B cell (primary cell): ENCODE results near the gene BTNL2. TPM values are rescaled to one million over a fixed set of nuclear protein-coding genes. Genes with fewer than 3 reads are reported as not detected.

ENCODE experiments used
- ATAC-seq: fragments of 200-7000 bp; cut with Tn5 transposase; one replicate; pipeline ENCODE4 v1.10.0; 2021; ENCODE audit warnings: low read depth, mild to moderate bottlenecking, moderate number of reproducible peaks, moderate library complexity
- CTCF ChIA-PET: fragments of 350-600 bp; sonication (Branson Sonifier 250); formaldehyde crosslinking; loops from one replicate; lab custom pipeline; 2021; ENCODE audit warnings: antibody characterized with exemption, inconsistent platforms; lab: Charles Lee
- POLR2A ChIA-PET: fragments of 350-600 bp; sonication (Branson Sonifier 250); formaldehyde crosslinking; loops from one replicate; lab custom pipeline; 2021; ENCODE audit warnings: antibody characterized with exemption; lab: Charles Lee
- DNase-seq: peaks from one replicate; pipeline ENCODE4 v3.0.0; 2013
- H2AFZ ChIP-seq: 2 replicates; pipeline ENCODE4 v1.6.1; 2012; ENCODE audit warnings: mild to moderate bottlenecking, low read depth, low read length; ENCODE audit not compliant: insufficient read depth, poor library complexity, severe bottlenecking
- H3K27ac ChIP-seq, 2 donors: 1 replicate in 1 of 2; 2 replicates in 1 of 2; pipeline ENCODE4 v1.5.1; 2012 to 2013; ENCODE audit warnings: low read length in 2 of 2, mild to moderate bottlenecking in 2 of 2, moderate library complexity in 1 of 2
- H3K27me3 ChIP-seq, 4 experiments: fragments of 200-600 bp in 1 of 4; sonication (generic) in 1 of 4; replicated peaks in 1 of 4; 1 replicate in 2 of 4; 2 replicates in 2 of 4; pipeline versions ENCODE4 v1.6.1 to v1.7.0; 2013 to 2016; ENCODE audit warnings: low read length in 3 of 4, mild to moderate bottlenecking in 2 of 4, mixed read lengths in 1 of 4, moderate library complexity in 1 of 4; ENCODE audit not compliant: insufficient read depth in 4 of 4, control insufficient read depth in 3 of 4; ENCODE audit errors: control extremely low read depth in 1 of 4
- H3K36me3 ChIP-seq, 2 experiments: replicated peaks in 1 of 2; 1 replicate in 1 of 2; 2 replicates in 1 of 2; pipeline versions ENCODE4 v1.6.1 to v1.7.1; 2013; ENCODE audit warnings: low read length in 1 of 2; ENCODE audit not compliant: insufficient read depth in 2 of 2, control insufficient read depth in 1 of 2; ENCODE audit errors: control extremely low read depth in 1 of 2, extremely low read depth in 1 of 2
- H3K4me1 ChIP-seq, 2 donors: fragments of 200-600 bp in 1 of 2; sonication (generic) in 1 of 2; 1 replicate in 1 of 2; 2 replicates in 1 of 2; pipeline versions ENCODE4 v1.5.1 to v1.6.1; 2013 to 2017; ENCODE audit warnings: low read length in 2 of 2; ENCODE audit not compliant: control insufficient read depth in 2 of 2, insufficient read depth in 2 of 2
- H3K4me2 ChIP-seq: replicated peaks from 2 replicates; pipeline ENCODE3; 2012; ENCODE audit warnings: mild to moderate bottlenecking, low read depth, low read length; ENCODE audit not compliant: poor library complexity, severe bottlenecking
- H3K4me3 ChIP-seq, 5 experiments: fragments of 200-600 bp in 1 of 5; sonication (generic) in 1 of 5; 1 replicate in 3 of 5; 2 replicates in 2 of 5; pipeline versions ENCODE4 v1.5.1 to v1.7.0; 2011 to 2016; ENCODE audit warnings: low read length in 4 of 5, mild to moderate bottlenecking in 4 of 5, low read depth in 2 of 5, control low read depth in 1 of 5, moderate library complexity in 1 of 5; ENCODE audit not compliant: insufficient read depth in 1 of 5; ENCODE audit errors: control extremely low read depth in 1 of 5, extremely low read depth in 1 of 5
- H3K79me2 ChIP-seq: fragments of 200-600 bp; sonication (generic); one replicate; pipeline ENCODE4 v1.6.0; 2016; ENCODE audit warnings: low read length; ENCODE audit not compliant: control insufficient read depth, insufficient read depth
- H3K9ac ChIP-seq: fragments of 200-600 bp; sonication (generic); 2 replicates; pipeline ENCODE4 v1.6.1; 2017; ENCODE audit warnings: mild to moderate bottlenecking, low read length, moderate library complexity
- H3K9me3 ChIP-seq, 3 donors: one replicate each; pipeline versions ENCODE4 v1.6.1 to v1.7.1; 2013; ENCODE audit warnings: low read length in 2 of 3; ENCODE audit not compliant: control insufficient read depth in 2 of 3, insufficient read depth in 1 of 3; ENCODE audit errors: control extremely low read depth in 1 of 3
- H4K20me1 ChIP-seq: 2 replicates; pipeline ENCODE4 v1.6.0; 2012; ENCODE audit warnings: mild to moderate bottlenecking, low read length; ENCODE audit not compliant: insufficient read depth, control insufficient read depth, poor library complexity, severe bottlenecking
- H3K27ac Mint-ChIP-seq: one replicate; pipeline ENCODE4 v1.8.0; 2021; ENCODE audit warnings: mixed read lengths
- H3K27me3 Mint-ChIP-seq: one replicate; pipeline ENCODE4 v1.8.0; 2021; ENCODE audit warnings: mixed read lengths
- H3K4me1 Mint-ChIP-seq: one replicate; pipeline ENCODE4 v1.8.0; 2021; ENCODE audit warnings: mixed read lengths
- H3K4me3 Mint-ChIP-seq: one replicate; pipeline ENCODE4 v1.8.0; 2021; ENCODE audit warnings: mixed read lengths
- H3K9me3 Mint-ChIP-seq: one replicate; pipeline ENCODE4 v1.8.0; 2022; ENCODE audit warnings: mixed read lengths; ENCODE audit not compliant: insufficient read depth
- CTCF ChIP-seq: fragments of 200-600 bp; IDR thresholded peaks from one replicate; pipeline ENCODE4 v1.8.0; 2022; ENCODE audit warnings: antibody characterized with exemption, mild to moderate bottlenecking
- EZH2 ChIP-seq: IDR thresholded peaks from 2 replicates; pipeline ENCODE4 v1.6.1; 2012; ENCODE audit warnings: borderline replicate concordance, low read depth, mild to moderate bottlenecking, moderate library complexity, low read length; ENCODE audit not compliant: insufficient read depth, poor library complexity, severe bottlenecking
- WGBS: methylation state at CpG from one replicate; pipeline ENCODE4 v1.1.5; 2013; ENCODE audit warnings: missing lambda C conversion rate; ENCODE audit not compliant: insufficient coverage; 5-methylcytosine and 5-hydroxymethylcytosine counted together
- intact Hi-C: fragments of 100-400 bp; cut with micrococcal nuclease; formaldehyde crosslinking; loops from one replicate; pipeline ENCODE4 v1.10.0; 2022
- polyA plus RNA-seq: library from polyadenylated mRNA; depleted of rRNA; stranded (reverse); fragments of >200 nt; gene quantifications from 2 replicates; pipeline ENCODE4 v1.2.3, GENCODE V29; 2012
- total RNA-seq, 2 donors: library from RNA; stranded (reverse); fragments of 120-200 nt in 1 of 2; gene quantifications; 1 replicate in 1 of 2; 2 replicates in 1 of 2; pipeline versions ENCODE4 v1.2.3 to v1.2.4, GENCODE V29; 2013 to 2022

BTNL2 gene
- total and polyA plus RNA-seq, 2 donors (not counting 1 experiment from before 2014, with no cell fraction given), result not detected

- no peak overlapping the region for H3K27ac Mint-ChIP-seq
Measured at GRCh38 chr6:32430179-32430578, 23.2 kb upstream of the BTNL2 start.

More at GRCh38 chr6:32430179-32430578, 23.2 kb upstream of the BTNL2 start:
- POLR2A ChIA-PET, result no interaction called here
- Histone ChIP-seq H3K27me3 (no peaks in the 10 kb centered on the region), H3K36me3 (no peaks in the 10 kb centered on the region), H3K4me1 (peaks cover 6 to 11% of the 10 kb centered on the region in 2 donors), H3K79me2 (peaks cover 46% of the 10 kb centered on the region), H3K4me3 (no peak overlapping the region), H3K4me2 (no peak overlapping the region), H2AFZ (no peak overlapping the region), H3K9me3 (no peaks in the 10 kb centered on the region), H3K9ac (no peak overlapping the region), H3K27ac (no peak overlapping the region), H4K20me1 (no peaks in the 10 kb centered on the region)
- intact Hi-C loops, result loop anchor here (2.0 to 10.0 kb wide), 2 partner anchors 15 to 235 kb away; partner anchors contain the start of gene HLA-DQB1
- DNase-seq, result no peak
- CTCF ChIA-PET, result interaction anchor here (0.6 to 7.9 kb wide), 10 partner anchors 9 to 806 kb away, joined by 3 to 131 read pairs (median 10); no protein-coding TSS in a partner anchor
- Mint-ChIP-seq H3K4me1 (peaks cover 15% of the 10 kb centered on the region), H3K27me3 (no peaks in the 10 kb centered on the region), H3K4me3 (no peak overlapping the region), H3K9me3 (no peaks in the 10 kb centered on the region)
- TF ChIP-seq CTCF (no peak), EZH2 (no peak)
- WGBS, result 100% methylated on average over 1 of the region's 3 CpGs
- no peak for ATAC-seq
